Measurements from ENCODE around the gene CRIP2. TPM values are rescaled to one million over a fixed set of nuclear protein-coding genes. Genes with fewer than 3 reads are reported as not detected.

CRIP2 gene
- total and polyA plus RNA-seq, 2 of the 4 experiments (the other 2 are of a cell fraction): 18.1 to 123 TPM

DNA sequence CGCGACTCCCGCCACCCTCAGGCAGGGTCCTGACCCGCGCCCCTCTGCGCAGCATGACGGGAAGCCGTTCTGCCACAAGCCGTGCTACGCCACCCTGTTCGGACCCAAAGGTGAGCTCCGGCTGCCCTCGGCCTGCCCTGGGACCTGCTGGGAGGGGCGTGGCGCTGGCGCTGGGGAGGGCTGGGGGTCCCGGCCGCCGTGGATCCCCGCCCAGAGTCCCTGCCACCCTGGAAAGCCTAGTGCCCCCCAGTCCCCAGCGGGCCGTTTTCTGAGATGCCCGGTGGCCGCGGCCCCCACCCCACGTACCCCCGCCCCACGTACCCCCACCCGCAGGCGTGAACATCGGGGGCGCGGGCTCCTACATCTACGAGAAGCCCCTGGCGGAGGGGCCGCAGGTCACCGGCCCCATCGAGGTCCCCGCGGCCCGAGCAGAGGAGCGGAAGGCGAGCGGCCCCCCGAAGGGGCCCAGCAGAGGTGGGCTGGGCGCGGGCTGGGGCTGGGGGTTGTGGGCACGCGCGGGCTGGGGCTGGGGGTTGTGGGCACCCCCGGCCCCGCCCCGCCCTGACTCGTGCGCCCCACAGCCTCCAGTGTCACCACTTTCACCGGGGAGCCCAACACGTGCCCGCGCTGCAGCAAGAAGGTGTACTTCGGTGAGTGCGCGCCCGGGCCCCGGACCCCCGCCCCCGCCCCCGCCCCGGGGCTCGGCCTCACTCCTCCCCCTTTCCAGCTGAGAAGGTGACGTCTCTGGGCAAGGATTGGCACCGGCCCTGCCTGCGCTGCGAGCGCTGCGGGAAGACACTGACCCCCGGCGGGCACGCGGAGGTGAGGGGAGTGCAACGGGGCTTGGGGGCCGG, 4.0 kb downstream of the CRIP2 start (continued):
- TF ChIP-seq RAD21 (IDR thresholded peaks at IDR 0.05; ENCODE audit: low read length): no peak

GRCh38 chr14:105479431-105480158, 5.0 kb downstream of the CRIP2 start:
- Histone ChIP-seq H4K91ac (ENCODE audit: insufficient read depth, low read depth, low read length) (no peak overlapping the region), H4K20me1 (ENCODE audit: insufficient read depth, low read length) (no peaks in the 10 kb centered on the region; the same call in 1 of the 2 replicates), H4K5ac (ENCODE audit: low read depth, low read length) (no peak overlapping the region), H2BK15ac (ENCODE audit: low read depth, low read length) (no peak overlapping the region), H2BK120ac (ENCODE audit: low read depth, low read length) (no peak overlapping the region), H2AFZ (replicated peaks; ENCODE audit: low read length, poor library complexity) (peak overlapping the region; percentile 11), H3K9me3 (ENCODE audit: control insufficient read depth, insufficient read depth, low read length) (no peaks in the 10 kb centered on the region), H3K4me3 (ENCODE audit: insufficient read depth, low read depth, low read length) (no peak overlapping the region), H4K8ac (ENCODE audit: low read depth in 2 of 2, low read length in 2 of 2) (no peak overlapping the region), H3K27ac (ENCODE audit: insufficient read depth, low read length) (no peak overlapping the region), H3K14ac (replicated peaks; ENCODE audit: low read depth, low read length) (no peak overlapping the region), H2AK5ac (ENCODE audit: low read depth, low read length) (no peak overlapping the region), H3K9me1 (ENCODE audit: insufficient read depth, low read length) (peaks cover 6% of the 10 kb centered on the region), H3K18ac (ENCODE audit: low read depth, low read length) (no peak overlapping the region), H2BK5ac (ENCODE audit: low read depth, low read length, poor library complexity, severe bottlenecking) (no peak overlapping the region), H2BK20ac (ENCODE audit: low read depth, low read length) (no peak overlapping the region), H3K4me1 (ENCODE audit: control insufficient read depth, insufficient read depth, low read length) (peaks cover 29% of the 10 kb centered on the region), H3K27me3 (ENCODE audit: control insufficient read depth, insufficient read depth, low read length) (no peaks in the 10 kb centered on the region), H3K4me2 (ENCODE audit: low read depth, low read length) (no peak overlapping the region), H2AK9ac (replicated peaks; ENCODE audit: low read depth, low read length, poor library complexity) (peak overlapping the region; percentile 28), H3K36me3 (ENCODE audit: control insufficient read depth, insufficient read depth, low read length) (no peaks in the 10 kb centered on the region), H3K9ac (ENCODE audit: low read depth, low read length) (no peak overlapping the region), H3K79me1 (ENCODE audit: low read depth in 1 of 2, low read length in 2 of 2) (peaks cover 0 to 23% of the 10 kb centered on the region in 2 experiments; a peak in 1 of 4 replicates), H3K4ac (ENCODE audit: low read depth, low read length) (no peak overlapping the region), H3K56ac (ENCODE audit: extremely low read depth, insufficient read depth, low read length) (no peak overlapping the region), H3K23ac (ENCODE audit: low read depth, low read length) (no peak overlapping the region)
- ChIA-PET CTCF (no interaction called here), POLR2A (ENCODE audit: unreplicated experiment) (no interaction called here)
- no peak for DNase-seq
- ATAC-seq (ENCODE audit: low read depth): no peak
- TF ChIP-seq NFE2L2 (IDR thresholded peaks at IDR 0.05; ENCODE audit: low read depth, low read length) (no peak), RFX5 (IDR thresholded peaks at IDR 0.05; ENCODE audit: low read depth, low read length) (no peak), RCOR1 (IDR thresholded peaks at IDR 0.05; ENCODE audit: insufficient replicate concordance, low read length) (no peak), SMC3 (IDR thresholded peaks at IDR 0.05; ENCODE audit: low read depth, low read length) (no peak), CHD1 (IDR thresholded peaks at IDR 0.05; ENCODE audit: low read depth, low read length) (no peak), MXI1 (IDR thresholded peaks at IDR 0.05; ENCODE audit: borderline replicate concordance, low read depth, low read length) (no peak)
- TF ChIP-seq, protein P1, sequence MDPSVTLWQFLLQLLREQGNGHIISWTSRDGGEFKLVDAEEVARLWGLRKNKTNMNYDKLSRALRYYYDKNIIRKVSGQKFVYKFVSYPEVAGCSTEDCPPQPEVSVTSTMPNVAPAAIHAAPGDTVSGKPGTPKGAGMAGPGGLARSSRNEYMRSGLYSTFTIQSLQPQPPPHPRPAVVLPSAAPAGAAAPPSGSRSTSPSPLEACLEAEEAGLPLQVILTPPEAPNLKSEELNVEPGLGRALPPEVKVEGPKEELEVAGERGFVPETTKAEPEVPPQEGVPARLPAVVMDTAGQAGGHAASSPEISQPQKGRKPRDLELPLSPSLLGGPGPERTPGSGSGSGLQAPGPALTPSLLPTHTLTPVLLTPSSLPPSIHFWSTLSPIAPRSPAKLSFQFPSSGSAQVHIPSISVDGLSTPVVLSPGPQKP (IDR thresholded peaks at IDR 0.05; ENCODE audit: borderline replicate concordance, low read depth, low read length): no peak
- 83% methylated on average over 22 of the region's 34 CpGs; no CpG with 5 or more reads in 1 of the 2 experiments for WGBS, 2 experiments (ENCODE audit: extremely low coverage in 2 of 2, insufficient read length in 1 of 2)
- no TSS peak for BruUV-seq (replicated peaks)
- in situ Hi-C loops (cut with MboI; ENCODE audit: low sequenced_read_pairs) (no loop called here), intact Hi-C loops (cut with micrococcal nuclease) (loop anchor here (2.0 kb wide), 1 partner anchor 49 kb away; no protein-coding TSS in a partner anchor), dilution Hi-C loops (cut with HindIII; ENCODE audit: low sequenced_read_pairs, unreplicated experiment) (no loop called here)
